NT2/D1 (cell line): ENCODE data around the gene RPL37.

ENCODE experiments used
- SUZ12 ChIP-seq: IDR thresholded peaks from 2 replicates; pipeline ENCODE4 v1.6.1; 2011; ENCODE audit not compliant: insufficient read length, insufficient read depth; ENCODE audit errors: extremely low read depth
- YY1 ChIP-seq: IDR thresholded peaks from 2 replicates; pipeline ENCODE4 v1.6.1; 2011; ENCODE audit not compliant: insufficient read length, insufficient read depth
- ZNF274 ChIP-seq: IDR thresholded peaks from 2 replicates; pipeline ENCODE4 v1.6.1; 2011; ENCODE audit warnings: mild to moderate bottlenecking, low read depth, low read length

DNA sequence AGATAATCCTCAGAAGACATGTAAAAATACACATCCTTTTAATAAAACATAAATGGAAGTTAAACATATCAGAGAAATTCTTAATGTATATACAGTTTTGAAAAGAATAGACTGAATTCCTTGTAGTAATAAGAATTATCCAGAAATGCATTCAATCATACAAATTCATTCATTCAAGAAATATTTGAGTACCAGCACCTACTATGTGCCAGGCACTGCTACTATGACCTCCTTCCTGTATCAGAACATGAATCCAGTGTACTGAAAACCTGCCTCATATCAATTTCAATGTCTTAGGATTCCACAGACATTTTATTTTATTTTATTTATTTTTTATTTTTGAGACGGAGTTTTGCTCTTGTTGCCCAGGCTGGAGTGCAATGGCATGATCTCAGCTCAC lies 50.1 kb downstream of the RPL37 start:
- TF ChIP-seq ZNF274, result no peak
- TF ChIP-seq YY1, result no peak
- TF ChIP-seq SUZ12, result no peak
